Type B pancreatic cell (in vitro differentiated cells): Measurements from ENCODE around the gene LYRM7. TPM values are rescaled to one million over a fixed set of nuclear protein-coding genes. Genes with fewer than 3 reads are reported as not detected.

ENCODE experiments used
- DNase-seq: peaks from one replicate; pipeline ENCODE4 v3.0.0; 2021; ENCODE audit warnings: mixed read lengths; ENCODE audit not compliant: unreplicated experiment; ENCODE audit errors: extremely low spot score
- H3K27ac Mint-ChIP-seq: 2 replicates; pipeline ENCODE4 v1.8.0; 2021; ENCODE audit warnings: mild to moderate bottlenecking, mixed read lengths
- H3K27me3 Mint-ChIP-seq: 2 replicates; pipeline ENCODE4 v1.8.0; 2021; ENCODE audit warnings: mixed read lengths
- H3K36me3 Mint-ChIP-seq: 2 replicates; pipeline ENCODE4 v1.8.0; 2021; ENCODE audit warnings: mixed read lengths
- H3K4me1 Mint-ChIP-seq: one replicate; pipeline ENCODE4 v1.8.0; 2021; ENCODE audit warnings: mixed read lengths; ENCODE audit not compliant: unreplicated experiment
- H3K4me3 Mint-ChIP-seq: 2 replicates; pipeline ENCODE4 v1.8.0; 2021; ENCODE audit warnings: mild to moderate bottlenecking, mixed read lengths
- H3K9me3 Mint-ChIP-seq: 2 replicates; pipeline ENCODE4 v1.8.0; 2021; ENCODE audit warnings: mixed read lengths
- CTCF ChIP-seq: fragments of 200-600 bp; sonication (generic); conservative IDR thresholded peaks from 2 replicates; pipeline ENCODE4 v1.5.0; 2021; ENCODE audit warnings: antibody characterized with exemption, mild to moderate bottlenecking
- total RNA-seq: library from RNA; stranded (reverse); gene quantifications from 2 replicates; pipeline ENCODE4 v1.2.1, GENCODE V29; 2021; ENCODE audit warnings: low replicate concordance

Gene LYRM7
- total RNA-seq, 1 donor from 2014 or later: 9.3 TPM

GRCh38 chr5:131254741-131255140 lies 84.0 kb downstream of the LYRM7 start:
- H3K9me3 Mint-ChIP-seq: no peaks in the 10 kb centered on the region
- DNase-seq: no peak
- no peak overlapping the region for H3K27ac Mint-ChIP-seq
- H3K4me3 Mint-ChIP-seq: no peak overlapping the region
- H3K36me3 Mint-ChIP-seq: no peaks in the 10 kb centered on the region
- no peaks in the 10 kb centered on the region for H3K27me3 Mint-ChIP-seq
- no peaks in the 10 kb centered on the region for H3K4me1 Mint-ChIP-seq
- TF ChIP-seq CTCF: no peak

Other genes with a start within 250 kb of the LYRM7 start
- 206 and 214 TPM in 2 replicates for gene HINT1, start 5.7 kb upstream of the LYRM7 start, total RNA-seq
- 26.0 and 27.8 TPM in 2 replicates for gene CDC42SE2, start 93.1 kb downstream of the LYRM7 start, total RNA-seq